H1 (cell line): ENCODE data around the gene MAFF. TPM values are rescaled to one million over a fixed set of nuclear protein-coding genes. Genes with fewer than 3 reads are reported as not detected.

Source experiments
- ATF2 ChIP-seq: IDR thresholded peaks from 2 replicates; pipeline ENCODE4 v1.6.1; 2012; ENCODE audit warnings: low read length, inconsistent platforms
- CBX5 ChIP-seq: fragments of 300-800, 300-1000 bp; sonication (generic); IDR thresholded peaks from 2 replicates; pipeline ENCODE4 v1.7.1; 2016; ENCODE audit warnings: antibody characterized with exemption, low read length, low read depth
- EGR1 ChIP-seq: IDR thresholded peaks from 2 replicates; pipeline ENCODE4 v1.6.1; 2011; ENCODE audit warnings: low read depth, low read length, borderline replicate concordance
- EP300 ChIP-seq, 2 experiments: IDR thresholded peaks; 1 replicate in 1 of 2; 2 replicates in 1 of 2; pipeline ENCODE4 v1.6.1; 2011 to 2012; ENCODE audit warnings: low read depth in 2 of 2, low read length in 2 of 2, mild to moderate bottlenecking in 2 of 2, borderline replicate concordance in 1 of 2, inconsistent platforms in 1 of 2, moderate library complexity in 1 of 2
- FOSL1 ChIP-seq: IDR thresholded peaks from 2 replicates; pipeline ENCODE4 v1.6.1; 2011; ENCODE audit warnings: mild to moderate bottlenecking, low read depth, low read length, moderate library complexity; ENCODE audit not compliant: insufficient read depth
- GTF2F1 ChIP-seq: IDR thresholded peaks from 2 replicates; pipeline ENCODE4 v1.6.1; 2012; ENCODE audit warnings: low read depth, low read length, improper control_type of control experiment, borderline replicate concordance
- JUND ChIP-seq: IDR thresholded peaks from 2 replicates; pipeline ENCODE4 v1.6.1; 2011; ENCODE audit warnings: mild to moderate bottlenecking, improper control_type of control experiment, low read length
- NANOG ChIP-seq: IDR thresholded peaks from 2 replicates; pipeline ENCODE4 v1.6.1; 2011; ENCODE audit warnings: low read length, low read depth, mild to moderate bottlenecking, inconsistent platforms; ENCODE audit not compliant: insufficient read depth, poor library complexity, severe bottlenecking
- NRF1 ChIP-seq: IDR thresholded peaks from 2 replicates; pipeline ENCODE4 v1.6.1; 2011; ENCODE audit warnings: mild to moderate bottlenecking, low read depth, low read length, improper control_type of control experiment
- POLR2A ChIP-seq, 2 experiments: IDR thresholded peaks; 1 replicate in 1 of 2; 2 replicates in 1 of 2; pipeline ENCODE4 v1.6.1; 2011; ENCODE audit warnings: low read depth in 2 of 2, low read length in 2 of 2, mild to moderate bottlenecking in 2 of 2; ENCODE audit errors: control extremely low read depth in 1 of 2
- RNF2 ChIP-seq: fragments of 200-900, 300-1000 bp; sonication (generic); IDR thresholded peaks from 2 replicates; pipeline ENCODE4 v1.7.1; 2016; ENCODE audit warnings: borderline replicate concordance, low read depth, mild to moderate bottlenecking, antibody characterized with exemption, low read length; ENCODE audit not compliant: poor library complexity, severe bottlenecking; ENCODE audit errors: missing control alignments
- SRF ChIP-seq: IDR thresholded peaks from 2 replicates; pipeline ENCODE4 v1.6.1; 2011; ENCODE audit warnings: mild to moderate bottlenecking, low read depth, low read length, moderate library complexity
- SUZ12 ChIP-seq: fragments of 200-600 bp; sonication (generic); IDR thresholded peaks from 2 replicates; pipeline ENCODE4 v1.6.1; 2012; ENCODE audit warnings: mild to moderate bottlenecking, inconsistent platforms, low read length, moderate library complexity, mixed read lengths
- TBP ChIP-seq: IDR thresholded peaks from 2 replicates; pipeline ENCODE4 v1.6.1; 2011; ENCODE audit warnings: low read depth, low read length, improper control_type of control experiment
- TCF12 ChIP-seq: IDR thresholded peaks from 2 replicates; pipeline ENCODE4 v1.6.1; 2011; ENCODE audit warnings: low read depth, mild to moderate bottlenecking, low read length
- polyA plus RNA-seq, 7 experiments: library from polyadenylated mRNA; depleted of rRNA in 3 of 7; stranded (reverse) in 5 of 7; unstranded in 2 of 7; fragments of >200 nt in 5 of 7; fragments of 200-250 nt in 2 of 7; gene quantifications; 1 replicate in 5 of 7; 2 replicates in 1 of 7; 4 replicates in 1 of 7; pipeline versions ENCODE4 v1.2.1 to v1.2.3, GENCODE V29; 2011 to 2013; ENCODE audit warnings: missing spikeins in 2 of 7, mixed read lengths in 2 of 7
- total RNA-seq: library from RNA; stranded (reverse); fragmentation: NEBNext Ultra II Directional; extraction: Animal tissue kit (Norgen Biotek cat#: 25700); gene quantifications from 2 replicates; pipeline ENCODE4 v1.2.1, GENCODE V29; 2021

Gene MAFF
- total and polyA plus RNA-seq, 2 of the 8 experiments (the other 6 are each of a cell fraction or from before 2014, with no cell fraction given), result 1.5 to 6.3 TPM

DNA sequence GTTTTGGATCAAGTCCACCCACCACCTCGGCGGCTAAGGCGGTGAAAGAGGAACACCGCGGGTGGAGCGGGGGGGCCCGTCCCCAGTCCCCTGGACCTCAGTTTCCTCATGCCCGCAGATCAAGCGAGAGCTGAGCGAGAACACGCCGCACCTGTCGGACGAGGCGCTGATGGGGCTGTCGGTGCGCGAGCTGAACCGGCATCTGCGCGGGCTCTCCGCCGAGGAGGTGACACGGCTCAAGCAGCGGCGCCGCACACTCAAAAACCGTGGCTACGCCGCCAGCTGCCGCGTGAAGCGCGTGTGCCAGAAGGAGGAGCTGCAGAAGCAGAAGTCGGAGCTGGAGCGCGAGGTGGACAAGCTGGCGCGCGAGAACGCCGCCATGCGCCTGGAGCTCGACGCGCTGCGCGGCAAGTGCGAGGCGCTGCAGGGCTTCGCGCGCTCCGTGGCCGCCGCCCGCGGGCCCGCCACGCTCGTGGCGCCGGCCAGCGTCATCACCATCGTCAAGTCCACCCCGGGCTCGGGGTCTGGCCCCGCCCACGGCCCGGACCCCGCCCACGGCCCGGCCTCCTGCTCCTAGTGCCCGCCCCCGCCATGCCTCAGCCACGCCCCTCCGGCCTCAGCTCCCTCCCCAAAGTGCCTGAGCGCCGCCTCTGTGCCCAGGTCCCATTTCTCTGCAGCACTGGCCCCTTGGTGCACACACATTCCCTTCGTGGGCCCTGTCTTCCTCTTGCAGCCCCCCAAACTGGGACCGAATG, 12.7 kb downstream of the MAFF start (continued):
- no peak for TF ChIP-seq RNF2
- TF ChIP-seq ATF2, result no peak
- no peak for TF ChIP-seq EP300 (IDR thresholded peaks at IDR 0.05; ENCODE audit: borderline replicate concordance in 1 of 2, low read depth in 2 of 2, low read length in 2 of 2)
- TF ChIP-seq FOSL1, result no peak
- TF ChIP-seq EGR1, result peak; percentile 26; the same call in 1 of the 2 replicates
- no peak for TF ChIP-seq GTF2F1
- no peak for TF ChIP-seq TBP
- no peak for TF ChIP-seq JUND
- TF ChIP-seq NANOG, result no peak
- no peak for TF ChIP-seq SUZ12
- TF ChIP-seq TCF12, result no peak
- peak in 1 of 2 experiments; percentile 54; a peak in 2 of 3 replicates for TF ChIP-seq POLR2A (IDR thresholded peaks at IDR 0.05; ENCODE audit: control extremely low read depth in 1 of 2, low read depth in 2 of 2, low read length in 2 of 2)
- TF ChIP-seq CBX5, result no peak
- no peak for TF ChIP-seq NRF1
- TF ChIP-seq SRF, result no peak
